Fibroblast of the aortic adventitia (primary cell): ENCODE data around the gene C1orf56. TPM values are rescaled to one million over a fixed set of nuclear protein-coding genes. Genes with fewer than 3 reads are reported as not detected.
A peak's percentile ranks its signal among the peaks of the same experiment; 100 is the strongest.

Source experiments
- DNase-seq: peaks from one replicate; pipeline ENCODE4 v3.0.0-alpha.2; 2010; ENCODE audit warnings: low read depth
- H3K4me3 ChIP-seq: 2 replicates; pipeline ENCODE4 v1.5.1; 2011; ENCODE audit warnings: low read depth, mild to moderate bottlenecking, control low read depth, low read length, moderate library complexity
- CTCF ChIP-seq: IDR thresholded peaks from 2 replicates; pipeline ENCODE4 v1.5.1; 2011; ENCODE audit warnings: mild to moderate bottlenecking, low read length, control low read depth, inconsistent platforms; ENCODE audit not compliant: insufficient read depth
- total RNA-seq: library from RNA; depleted of rRNA; stranded (reverse); fragments of >200 nt; gene quantifications from 2 replicates; pipeline ENCODE4 v1.2.3, GENCODE V29; 2012; ENCODE audit warnings: low replicate concordance

C1orf56 gene
- total RNA-seq, 1 donor, result 3.3 TPM

DNA sequence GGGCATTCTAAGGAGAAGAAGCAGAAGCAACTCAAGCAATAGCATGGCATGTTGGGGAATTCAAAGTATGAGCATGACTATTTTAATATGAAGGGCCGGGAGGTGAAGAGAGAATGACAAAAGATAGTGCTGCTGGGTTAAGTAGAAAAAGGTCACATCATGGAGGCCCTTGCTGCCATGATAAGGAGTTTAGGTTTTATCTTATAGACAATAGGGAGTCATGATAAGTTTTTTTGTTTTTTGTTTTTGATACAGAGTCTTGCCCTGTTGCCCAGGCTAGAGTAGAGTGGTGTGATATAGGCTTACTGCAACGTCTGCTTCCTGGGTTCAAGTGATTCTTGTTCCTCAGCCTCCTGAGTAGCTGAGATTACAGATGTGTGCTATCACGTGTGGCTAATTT is 8.0 kb upstream of the C1orf56 start:
- H3K4me3 ChIP-seq, result no peak overlapping the region
- no peak for TF ChIP-seq CTCF
- no peak for DNase-seq

GRCh38 chr1:151043163-151043562 is 4.4 kb upstream of the C1orf56 start:
- no peak overlapping the region for H3K4me3 ChIP-seq
- no peak for TF ChIP-seq CTCF
- no peak for DNase-seq

- DNase-seq, result peak; percentile 60
- TF ChIP-seq CTCF, result peak; percentile 55
Observed at GRCh38 chr1:151047925-151048644, 534 bp downstream of the C1orf56 start.

DNA sequence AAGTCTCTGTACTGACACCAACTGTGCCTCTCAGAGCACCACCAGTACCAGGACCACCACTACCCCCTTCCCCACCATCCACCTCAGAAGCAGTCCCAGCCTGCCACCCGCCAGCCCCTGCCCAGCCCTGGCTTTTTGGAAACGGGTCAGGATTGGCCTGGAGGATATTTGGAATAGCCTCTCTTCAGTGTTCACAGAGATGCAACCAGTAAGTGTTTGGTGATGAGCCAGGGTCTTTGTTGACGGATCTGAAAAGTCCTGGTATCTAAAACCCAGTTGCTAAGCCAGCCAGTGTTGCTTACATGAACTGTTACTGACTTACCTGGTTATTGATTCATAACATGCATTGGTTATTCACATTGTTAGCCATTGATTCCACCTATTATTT is 1.1 kb downstream of the C1orf56 start:
- H3K4me3 ChIP-seq, result peak overlapping the region; percentile 79
- DNase-seq, result no peak
- no peak for TF ChIP-seq CTCF

More at GRCh38 chr1:151047925-151048644, 534 bp downstream of the C1orf56 start:
- peak overlapping the region; percentile 79 for H3K4me3 ChIP-seq

DNA sequence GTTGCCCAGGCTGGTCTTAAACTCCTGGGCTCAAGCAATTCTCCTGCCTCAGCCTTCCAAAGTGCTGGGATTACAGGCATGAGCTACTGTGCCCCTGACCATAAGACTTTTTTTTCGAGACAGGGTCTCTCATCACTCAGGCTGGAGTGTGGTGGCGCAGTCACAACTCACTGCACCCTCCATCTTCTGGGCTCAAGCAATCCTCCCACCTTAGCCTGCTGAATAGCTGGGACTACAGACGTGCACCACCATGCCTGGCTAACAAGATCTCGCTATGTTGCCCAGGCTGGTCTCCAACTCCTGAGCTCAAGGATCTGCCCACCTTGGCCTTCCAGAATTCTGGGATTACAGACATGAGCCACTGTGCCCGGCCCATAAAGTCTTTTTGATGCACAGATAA is 1.9 kb downstream of the C1orf56 start:
- no peak overlapping the region for H3K4me3 ChIP-seq
- no peak for DNase-seq
- TF ChIP-seq CTCF, result no peak

DNA sequence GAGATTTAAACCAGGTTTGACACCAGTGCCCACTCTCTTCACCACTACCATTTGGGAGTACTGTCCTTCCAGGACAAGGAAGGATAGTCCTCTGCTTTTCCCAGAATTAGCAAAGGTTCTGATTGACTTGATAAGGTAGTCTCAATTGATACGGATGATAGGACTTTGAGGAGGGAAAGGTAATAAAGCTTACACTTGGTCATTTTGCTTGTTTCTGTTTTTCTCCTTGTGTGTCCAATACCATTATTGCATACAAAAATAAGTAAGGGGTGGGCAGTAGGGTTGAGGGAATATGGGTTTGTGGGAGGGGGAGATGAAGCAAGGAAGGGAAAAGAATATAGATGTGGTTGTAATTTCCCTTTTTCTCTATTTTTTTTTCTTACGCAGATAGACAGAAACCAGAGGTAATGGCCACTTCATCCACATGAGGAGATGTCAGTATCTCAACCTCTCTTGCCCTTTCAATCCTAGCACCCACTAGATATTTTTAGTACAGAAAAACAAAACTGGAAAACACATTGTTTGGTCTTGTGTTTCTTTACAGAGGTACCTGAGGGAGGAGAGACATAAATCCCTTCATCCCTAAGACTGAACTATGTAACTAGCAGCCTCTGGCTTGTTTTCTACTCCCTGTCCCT is 2.6 kb downstream of the C1orf56 start:
- no peak for DNase-seq
- TF ChIP-seq CTCF, result no peak
- no peak overlapping the region for H3K4me3 ChIP-seq
